ENCODE data around the gene ARHGEF6. TPM values are rescaled to one million over a fixed set of nuclear protein-coding genes. Genes with fewer than 3 reads are reported as not detected.

ARHGEF6 gene
- total and polyA plus RNA-seq, 2 experiments from 2014 or later = 2.5 to 6.0 TPM

- TF ChIP-seq ZNF462 (CRISPR knock-in tag; IDR thresholded peaks at IDR 0.05) = no peak
- TF ChIP-seq NANOG (IDR thresholded peaks at IDR 0.05; ENCODE audit: borderline replicate concordance) = no peak
- TF ChIP-seq ZNF331 (CRISPR knock-in tag; IDR thresholded peaks at IDR 0.05; ENCODE audit: low read depth) = no peak
- TF ChIP-seq CREB1 (CRISPR knock-in tag; IDR thresholded peaks at IDR 0.05; ENCODE audit: low read depth) = no peak
- TF ChIP-seq CTCF (conservative IDR thresholded peaks at IDR 0.05; ENCODE audit: low read depth in 2 of 2) = no peak
- TF ChIP-seq POLR2AphosphoS5 (IDR thresholded peaks at IDR 0.05; ENCODE audit: low read depth) = no peak
Observed at GRCh38 chrX:136738049-136738729, 42.5 kb downstream of the ARHGEF6 start (continued).

GRCh38 chrX:136736690-136737089 is 44.0 kb downstream of the ARHGEF6 start:
- no peaks in the 10 kb centered on the region for H3K36me3 Mint-ChIP-seq (ENCODE audit: low read depth)
- no peak for ATAC-seq
- Histone ChIP-seq H3K27ac (ENCODE audit: low read depth) (no peak overlapping the region), H3K79me2 (replicated peaks; ENCODE audit: insufficient read depth) (no peaks in the 10 kb centered on the region), H2AFZ (no peak overlapping the region), H3K27me3 (ENCODE audit: insufficient read depth) (no peaks in the 10 kb centered on the region), H3F3A (replicated peaks; ENCODE audit: low read depth) (no peaks in the 10 kb centered on the region), H3K4me3 (no peak overlapping the region), H3K9me2 (ENCODE audit: insufficient read depth) (no peaks in the 10 kb centered on the region), H3K4me2 (no peak overlapping the region), H4K20me1 (replicated peaks; ENCODE audit: insufficient read depth) (no peaks in the 10 kb centered on the region), H3K36me3 (ENCODE audit: insufficient read depth) (no peaks in the 10 kb centered on the region), H3K4me1 (ENCODE audit: insufficient read depth) (no peaks in the 10 kb centered on the region)
- TF ChIP-seq REST (IDR thresholded peaks at IDR 0.05; ENCODE audit: unreplicated experiment) = no peak
- no peak for TF ChIP-seq ZNF114 (CRISPR knock-in tag; IDR thresholded peaks at IDR 0.05)
- TF ChIP-seq JUNB (IDR thresholded peaks at IDR 0.05; ENCODE audit: unreplicated experiment) = no peak
- TF ChIP-seq ZNF331 (CRISPR knock-in tag; IDR thresholded peaks at IDR 0.05; ENCODE audit: low read depth) = no peak
- no peaks in the 10 kb centered on the region for H3K27me3 Mint-ChIP-seq (ENCODE audit: insufficient read depth, low read depth, poor library complexity)
- no peaks in the 10 kb centered on the region for H3K9me3 Mint-ChIP-seq
- DNase-seq (ENCODE audit: low spot score) = no peak
- H3K4me3 Mint-ChIP-seq = no peak overlapping the region
- H3K4me1 Mint-ChIP-seq = no peaks in the 10 kb centered on the region
- H3K27ac Mint-ChIP-seq = no peak overlapping the region

Data from GM23338 (cell line).